GM19238 (cell line): ENCODE results near the gene LST1.

Source experiments
- DNase-seq: peaks from one replicate; pipeline ENCODE4 v3.0.0; 2011; ENCODE audit warnings: low spot score; ENCODE audit not compliant: insufficient read length

Gene LST1

DNA sequence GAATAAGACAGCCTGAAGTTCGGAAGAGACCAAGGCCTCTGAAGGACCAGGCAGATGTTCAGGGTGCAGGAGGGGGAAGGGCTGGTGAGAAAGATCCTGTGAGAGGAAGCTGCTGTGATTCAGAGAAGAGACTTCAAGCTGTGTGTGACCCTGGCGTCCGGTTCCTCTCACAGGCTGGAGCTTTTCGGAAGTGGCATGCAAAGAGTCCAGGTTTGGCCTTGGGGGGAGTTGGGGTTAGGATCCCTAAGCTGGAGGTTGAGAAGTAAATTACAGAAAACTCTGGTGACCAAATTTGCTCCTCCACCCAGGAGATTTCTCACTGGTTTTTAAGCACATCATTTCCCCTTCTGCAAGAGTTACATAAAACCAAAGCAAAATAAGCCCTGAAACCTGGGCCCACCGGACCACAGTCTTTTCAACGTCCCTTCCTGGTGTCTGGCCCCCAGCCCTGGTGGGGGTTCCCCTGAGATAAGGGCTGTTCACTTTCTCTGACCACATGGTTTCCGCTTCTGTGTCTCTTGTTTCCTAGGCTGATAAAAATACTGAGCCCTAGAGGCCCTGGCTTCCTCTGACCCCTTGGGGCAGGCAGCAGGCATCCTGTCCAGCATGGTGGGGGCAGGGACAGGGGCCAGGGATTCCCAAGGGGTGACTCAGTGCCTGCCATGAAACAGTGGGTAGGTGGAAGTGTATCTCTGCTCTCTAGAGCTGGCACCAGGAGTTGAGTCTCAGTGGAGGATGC is 25.9 kb upstream of the LST1 start:
- DNase-seq: peak; percentile 55

DNA sequence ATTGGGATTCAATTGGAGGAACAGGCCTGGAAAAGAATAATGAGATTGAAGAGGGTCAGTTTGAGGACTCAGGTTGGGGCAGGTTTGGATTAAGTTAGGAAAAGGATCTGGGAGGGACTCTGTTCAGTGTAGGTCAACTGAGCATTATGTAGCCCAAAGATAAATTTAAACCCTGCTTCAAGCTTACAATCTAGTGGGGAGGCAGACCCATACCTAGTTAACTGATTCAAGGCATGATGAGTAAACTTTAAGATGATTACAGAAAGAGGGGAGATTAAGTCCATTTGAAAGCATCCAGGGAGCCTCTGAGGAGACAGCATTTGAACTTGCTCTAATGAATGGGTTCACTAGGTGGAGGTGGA is 25.4 kb upstream of the LST1 start:
- no peak for DNase-seq

DNA sequence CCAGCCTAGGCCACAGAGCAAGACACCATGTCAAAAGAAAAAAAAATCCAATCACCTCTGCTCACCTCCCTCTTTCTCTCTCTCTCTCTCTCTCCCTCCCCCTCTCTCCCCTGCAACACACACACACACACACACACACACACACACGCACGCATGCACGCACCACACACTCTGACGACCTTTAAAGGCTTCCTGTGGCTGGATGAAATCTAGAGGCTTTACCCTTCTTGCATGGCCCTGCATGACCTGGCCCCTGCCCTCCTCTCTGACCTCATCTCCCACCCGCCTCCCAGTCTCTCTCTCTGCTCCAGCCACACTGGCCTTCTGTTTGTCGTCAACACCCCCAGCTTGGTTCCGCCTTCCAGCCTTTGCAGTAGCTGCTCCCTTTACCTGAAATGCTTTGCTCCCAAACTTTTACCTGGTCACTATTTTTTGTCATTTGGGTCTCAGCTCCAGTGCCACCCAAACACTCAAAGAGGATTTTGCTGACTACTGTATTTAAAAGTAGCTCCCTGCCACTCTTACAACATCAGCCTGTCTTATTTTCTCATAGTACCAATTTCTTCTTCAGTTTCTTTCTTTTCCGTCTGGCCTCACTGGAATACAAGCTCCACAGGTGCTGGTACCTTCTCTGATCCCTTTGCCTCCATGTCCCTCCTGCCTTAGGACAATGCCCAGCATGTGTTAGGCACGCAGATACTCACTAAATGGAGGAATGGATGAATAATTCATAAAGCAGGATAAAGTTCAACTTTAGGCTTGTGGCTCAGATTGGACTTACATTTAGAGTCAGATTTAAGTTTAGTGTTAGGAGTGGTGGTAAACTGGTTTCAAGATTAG is 18.3 kb upstream of the LST1 start:
- no peak for DNase-seq

DNA sequence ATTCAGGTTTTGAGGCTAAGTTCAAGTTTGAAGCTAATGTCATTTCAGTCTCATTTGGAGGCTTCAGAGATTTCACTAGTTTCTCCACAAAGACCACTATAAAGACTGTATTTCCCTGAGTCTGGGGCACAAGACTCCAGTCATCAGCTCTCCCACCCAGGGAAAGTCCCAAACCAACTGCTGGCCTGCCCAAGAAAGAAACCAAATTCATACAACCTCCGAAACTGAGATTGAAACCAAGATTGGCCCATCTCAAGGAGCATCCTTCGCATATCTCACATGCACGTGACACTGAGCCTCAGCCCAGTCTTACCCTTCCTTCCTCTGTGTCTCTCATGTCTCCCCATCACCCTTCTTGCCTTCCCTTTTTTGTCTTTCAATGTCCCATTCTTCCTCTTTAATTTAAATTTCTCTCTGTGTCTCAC is 17.5 kb upstream of the LST1 start:
- DNase-seq: peak; percentile 71

DNA sequence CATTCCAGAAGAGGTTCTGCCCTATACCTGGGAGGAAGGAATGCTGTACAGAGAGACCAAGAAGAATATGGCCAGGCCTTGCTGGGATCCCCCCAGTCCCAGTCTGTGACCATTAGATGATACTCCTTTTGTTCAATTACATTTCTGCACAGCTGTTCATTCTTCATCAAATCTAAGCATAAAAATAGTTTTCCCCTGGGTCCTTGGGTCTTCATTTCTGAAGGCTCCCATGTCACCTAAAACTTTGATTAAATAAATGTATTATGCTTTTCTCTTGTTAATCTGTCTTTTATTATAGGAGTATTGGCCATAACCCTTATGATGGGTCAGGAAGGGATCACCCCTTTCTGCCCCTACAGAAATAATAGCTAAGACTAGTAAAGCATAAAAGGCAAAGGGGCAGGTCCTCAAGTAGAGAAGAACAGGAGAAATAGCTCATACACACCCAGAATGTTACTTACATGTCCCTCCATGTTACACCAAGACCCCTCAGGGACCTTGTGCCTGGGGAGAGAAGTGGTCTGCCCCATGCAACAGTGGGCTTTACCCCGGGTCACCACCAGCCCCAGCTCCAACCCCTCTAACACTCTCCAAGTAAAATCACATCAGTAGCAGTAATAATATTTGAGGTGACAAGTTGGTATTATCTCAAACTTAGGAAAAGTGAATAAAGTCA is 16.1 kb upstream of the LST1 start:
- DNase-seq: no peak

DNA sequence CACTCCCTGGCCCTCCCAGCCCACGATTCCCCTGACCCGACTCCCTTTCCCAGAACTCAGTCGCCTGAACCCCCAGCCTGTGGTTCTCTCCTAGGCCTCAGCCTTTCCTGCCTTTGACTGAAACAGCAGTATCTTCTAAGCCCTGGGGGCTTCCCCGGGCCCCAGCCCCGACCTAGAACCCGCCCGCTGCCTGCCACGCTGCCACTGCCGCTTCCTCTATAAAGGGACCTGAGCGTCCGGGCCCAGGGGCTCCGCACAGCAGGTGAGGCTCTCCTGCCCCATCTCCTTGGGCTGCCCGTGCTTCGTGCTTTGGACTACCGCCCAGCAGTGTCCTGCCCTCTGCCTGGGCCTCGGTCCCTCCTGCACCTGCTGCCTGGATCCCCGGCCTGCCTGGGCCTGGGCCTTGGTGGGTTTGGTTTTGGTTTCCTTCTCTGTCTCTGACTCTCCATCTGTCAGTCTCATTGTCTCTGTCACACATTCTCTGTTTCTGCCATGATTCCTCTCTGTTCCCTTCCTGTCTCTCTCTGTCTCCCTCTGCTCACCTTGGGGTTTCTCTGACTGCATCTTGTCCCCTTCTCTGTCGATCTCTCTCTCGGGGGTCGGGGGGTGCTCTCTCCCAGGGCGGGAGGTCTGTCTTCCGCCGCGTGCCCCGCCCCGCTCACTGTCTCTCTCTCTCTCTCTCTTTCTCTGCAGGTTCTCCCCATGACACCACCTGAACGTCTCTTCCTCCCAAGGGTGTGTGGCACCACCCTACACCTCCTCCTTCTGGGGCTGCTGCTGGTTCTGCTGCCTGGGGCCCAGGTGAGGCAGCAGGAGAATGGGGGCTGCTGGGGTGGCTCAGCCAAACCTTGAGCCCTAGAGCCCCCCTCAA is 13.8 kb upstream of the LST1 start, which contains the start of gene LTA:
Gene LTA (plus strand): TSS at position 249 of the 871 bp plus-strand sequence. CDS start 454 bp downstream, at position 703.
- peak; percentile 62 for DNase-seq

DNA sequence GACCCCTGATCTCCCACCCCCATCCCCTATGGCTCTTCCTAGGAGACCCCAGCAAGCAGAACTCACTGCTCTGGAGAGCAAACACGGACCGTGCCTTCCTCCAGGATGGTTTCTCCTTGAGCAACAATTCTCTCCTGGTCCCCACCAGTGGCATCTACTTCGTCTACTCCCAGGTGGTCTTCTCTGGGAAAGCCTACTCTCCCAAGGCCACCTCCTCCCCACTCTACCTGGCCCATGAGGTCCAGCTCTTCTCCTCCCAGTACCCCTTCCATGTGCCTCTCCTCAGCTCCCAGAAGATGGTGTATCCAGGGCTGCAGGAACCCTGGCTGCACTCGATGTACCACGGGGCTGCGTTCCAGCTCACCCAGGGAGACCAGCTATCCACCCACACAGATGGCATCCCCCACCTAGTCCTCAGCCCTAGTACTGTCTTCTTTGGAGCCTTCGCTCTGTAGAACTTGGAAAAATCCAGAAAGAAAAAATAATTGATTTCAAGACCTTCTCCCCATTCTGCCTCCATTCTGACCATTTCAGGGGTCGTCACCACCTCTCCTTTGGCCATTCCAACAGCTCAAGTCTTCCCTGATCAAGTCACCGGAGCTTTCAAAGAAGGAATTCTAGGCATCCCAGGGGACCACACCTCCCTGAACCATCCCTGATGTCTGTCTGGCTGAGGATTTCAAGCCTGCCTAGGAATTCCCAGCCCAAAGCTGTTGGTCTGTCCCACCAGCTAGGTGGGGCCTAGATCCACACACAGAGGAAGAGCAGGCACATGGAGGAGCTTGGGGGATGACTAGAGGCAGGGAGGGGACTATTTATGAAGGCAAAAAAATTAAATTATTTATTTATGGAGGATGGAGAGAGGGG is 12.6 kb upstream of the LST1 start:
- no peak for DNase-seq

DNA sequence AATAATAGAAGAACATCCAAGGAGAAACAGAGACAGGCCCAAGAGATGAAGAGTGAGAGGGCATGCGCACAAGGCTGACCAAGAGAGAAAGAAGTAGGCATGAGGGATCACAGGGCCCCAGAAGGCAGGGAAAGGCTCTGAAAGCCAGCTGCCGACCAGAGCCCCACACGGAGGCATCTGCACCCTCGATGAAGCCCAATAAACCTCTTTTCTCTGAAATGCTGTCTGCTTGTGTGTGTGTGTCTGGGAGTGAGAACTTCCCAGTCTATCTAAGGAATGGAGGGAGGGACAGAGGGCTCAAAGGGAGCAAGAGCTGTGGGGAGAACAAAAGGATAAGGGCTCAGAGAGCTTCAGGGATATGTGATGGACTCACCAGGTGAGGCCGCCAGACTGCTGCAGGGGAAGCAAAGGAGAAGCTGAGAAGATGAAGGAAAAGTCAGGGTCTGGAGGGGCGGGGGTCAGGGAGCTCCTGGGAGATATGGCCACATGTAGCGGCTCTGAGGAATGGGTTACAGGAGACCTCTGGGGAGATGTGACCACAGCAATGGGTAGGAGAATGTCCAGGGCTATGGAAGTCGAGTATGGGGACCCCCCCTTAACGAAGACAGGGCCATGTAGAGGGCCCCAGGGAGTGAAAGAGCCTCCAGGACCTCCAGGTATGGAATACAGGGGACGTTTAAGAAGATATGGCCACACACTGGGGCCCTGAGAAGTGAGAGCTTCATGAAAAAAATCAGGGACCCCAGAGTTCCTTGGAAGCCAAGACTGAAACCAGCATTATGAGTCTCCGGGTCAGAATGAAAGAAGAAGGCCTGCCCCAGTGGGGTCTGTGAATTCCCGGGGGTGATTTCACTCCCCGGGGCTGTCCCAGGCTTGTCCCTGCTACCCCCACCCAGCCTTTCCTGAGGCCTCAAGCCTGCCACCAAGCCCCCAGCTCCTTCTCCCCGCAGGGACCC is 11.7 kb upstream of the LST1 start:
- no peak for DNase-seq

DNA sequence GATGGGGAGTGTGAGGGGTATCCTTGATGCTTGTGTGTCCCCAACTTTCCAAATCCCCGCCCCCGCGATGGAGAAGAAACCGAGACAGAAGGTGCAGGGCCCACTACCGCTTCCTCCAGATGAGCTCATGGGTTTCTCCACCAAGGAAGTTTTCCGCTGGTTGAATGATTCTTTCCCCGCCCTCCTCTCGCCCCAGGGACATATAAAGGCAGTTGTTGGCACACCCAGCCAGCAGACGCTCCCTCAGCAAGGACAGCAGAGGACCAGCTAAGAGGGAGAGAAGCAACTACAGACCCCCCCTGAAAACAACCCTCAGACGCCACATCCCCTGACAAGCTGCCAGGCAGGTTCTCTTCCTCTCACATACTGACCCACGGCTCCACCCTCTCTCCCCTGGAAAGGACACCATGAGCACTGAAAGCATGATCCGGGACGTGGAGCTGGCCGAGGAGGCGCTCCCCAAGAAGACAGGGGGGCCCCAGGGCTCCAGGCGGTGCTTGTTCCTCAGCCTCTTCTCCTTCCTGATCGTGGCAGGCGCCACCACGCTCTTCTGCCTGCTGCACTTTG is 10.7 kb upstream of the LST1 start, which contains the start of gene TNF:
Gene TNF (plus strand): TSS at position 231 of the 567 bp plus-strand sequence. CDS start 177 bp downstream, at position 408.
- DNase-seq: peak; percentile 65

DNA sequence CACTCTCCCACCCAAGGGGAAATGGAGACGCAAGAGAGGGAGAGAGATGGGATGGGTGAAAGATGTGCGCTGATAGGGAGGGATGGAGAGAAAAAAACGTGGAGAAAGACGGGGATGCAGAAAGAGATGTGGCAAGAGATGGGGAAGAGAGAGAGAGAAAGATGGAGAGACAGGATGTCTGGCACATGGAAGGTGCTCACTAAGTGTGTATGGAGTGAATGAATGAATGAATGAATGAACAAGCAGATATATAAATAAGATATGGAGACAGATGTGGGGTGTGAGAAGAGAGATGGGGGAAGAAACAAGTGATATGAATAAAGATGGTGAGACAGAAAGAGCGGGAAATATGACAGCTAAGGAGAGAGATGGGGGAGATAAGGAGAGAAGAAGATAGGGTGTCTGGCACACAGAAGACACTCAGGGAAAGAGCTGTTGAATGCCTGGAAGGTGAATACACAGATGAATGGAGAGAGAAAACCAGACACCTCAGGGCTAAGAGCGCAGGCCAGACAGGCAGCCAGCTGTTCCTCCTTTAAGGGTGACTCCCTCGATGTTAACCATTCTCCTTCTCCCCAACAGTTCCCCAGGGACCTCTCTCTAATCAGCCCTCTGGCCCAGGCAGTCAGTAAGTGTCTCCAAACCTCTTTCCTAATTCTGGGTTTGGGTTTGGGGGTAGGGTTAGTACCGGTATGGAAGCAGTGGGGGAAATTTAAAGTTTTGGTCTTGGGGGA is 10.0 kb upstream of the LST1 start:
- DNase-seq: no peak

DNA sequence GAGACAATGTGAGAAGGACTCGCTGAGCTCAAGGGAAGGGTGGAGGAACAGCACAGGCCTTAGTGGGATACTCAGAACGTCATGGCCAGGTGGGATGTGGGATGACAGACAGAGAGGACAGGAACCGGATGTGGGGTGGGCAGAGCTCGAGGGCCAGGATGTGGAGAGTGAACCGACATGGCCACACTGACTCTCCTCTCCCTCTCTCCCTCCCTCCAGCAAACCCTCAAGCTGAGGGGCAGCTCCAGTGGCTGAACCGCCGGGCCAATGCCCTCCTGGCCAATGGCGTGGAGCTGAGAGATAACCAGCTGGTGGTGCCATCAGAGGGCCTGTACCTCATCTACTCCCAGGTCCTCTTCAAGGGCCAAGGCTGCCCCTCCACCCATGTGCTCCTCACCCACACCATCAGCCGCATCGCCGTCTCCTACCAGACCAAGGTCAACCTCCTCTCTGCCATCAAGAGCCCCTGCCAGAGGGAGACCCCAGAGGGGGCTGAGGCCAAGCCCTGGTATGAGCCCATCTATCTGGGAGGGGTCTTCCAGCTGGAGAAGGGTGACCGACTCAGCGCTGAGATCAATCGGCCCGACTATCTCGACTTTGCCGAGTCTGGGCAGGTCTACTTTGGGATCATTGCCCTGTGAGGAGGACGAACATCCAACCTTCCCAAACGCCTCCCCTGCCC is 9.0 kb upstream of the LST1 start:
- DNase-seq: no peak

DNA sequence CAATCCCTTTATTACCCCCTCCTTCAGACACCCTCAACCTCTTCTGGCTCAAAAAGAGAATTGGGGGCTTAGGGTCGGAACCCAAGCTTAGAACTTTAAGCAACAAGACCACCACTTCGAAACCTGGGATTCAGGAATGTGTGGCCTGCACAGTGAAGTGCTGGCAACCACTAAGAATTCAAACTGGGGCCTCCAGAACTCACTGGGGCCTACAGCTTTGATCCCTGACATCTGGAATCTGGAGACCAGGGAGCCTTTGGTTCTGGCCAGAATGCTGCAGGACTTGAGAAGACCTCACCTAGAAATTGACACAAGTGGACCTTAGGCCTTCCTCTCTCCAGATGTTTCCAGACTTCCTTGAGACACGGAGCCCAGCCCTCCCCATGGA is 8.5 kb upstream of the LST1 start:
- no peak for DNase-seq

DNA sequence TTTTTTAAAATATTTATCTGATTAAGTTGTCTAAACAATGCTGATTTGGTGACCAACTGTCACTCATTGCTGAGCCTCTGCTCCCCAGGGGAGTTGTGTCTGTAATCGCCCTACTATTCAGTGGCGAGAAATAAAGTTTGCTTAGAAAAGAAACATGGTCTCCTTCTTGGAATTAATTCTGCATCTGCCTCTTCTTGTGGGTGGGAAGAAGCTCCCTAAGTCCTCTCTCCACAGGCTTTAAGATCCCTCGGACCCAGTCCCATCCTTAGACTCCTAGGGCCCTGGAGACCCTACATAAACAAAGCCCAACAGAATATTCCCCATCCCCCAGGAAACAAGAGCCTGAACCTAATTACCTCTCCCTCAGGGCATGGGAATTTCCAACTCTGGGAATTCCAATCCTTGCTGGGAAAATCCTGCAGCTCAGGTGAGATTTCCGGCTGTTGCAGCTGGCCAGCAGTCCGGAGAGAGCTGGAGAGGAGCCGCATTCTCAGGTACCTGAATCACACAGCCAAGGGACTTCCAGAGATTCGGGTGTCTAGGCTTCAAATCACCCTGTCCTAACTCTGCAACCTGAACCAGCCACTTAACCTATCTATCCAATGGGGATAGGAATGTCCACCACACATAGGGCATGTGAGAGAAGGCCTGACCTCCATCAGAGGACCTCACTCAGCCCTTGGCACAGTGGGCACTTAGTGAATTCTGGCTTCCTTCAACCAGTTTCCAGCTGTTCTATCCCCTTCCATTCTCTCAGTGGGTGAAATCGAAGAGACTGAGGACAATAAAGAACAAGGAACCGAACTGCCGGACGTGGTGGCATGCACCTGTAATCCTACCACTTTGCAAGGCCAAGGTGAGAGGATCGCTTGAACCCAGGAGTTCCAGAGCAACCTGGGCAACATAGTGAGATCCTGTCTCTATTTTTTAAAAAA is 7.6 kb upstream of the LST1 start:
- DNase-seq: no peak

DNA sequence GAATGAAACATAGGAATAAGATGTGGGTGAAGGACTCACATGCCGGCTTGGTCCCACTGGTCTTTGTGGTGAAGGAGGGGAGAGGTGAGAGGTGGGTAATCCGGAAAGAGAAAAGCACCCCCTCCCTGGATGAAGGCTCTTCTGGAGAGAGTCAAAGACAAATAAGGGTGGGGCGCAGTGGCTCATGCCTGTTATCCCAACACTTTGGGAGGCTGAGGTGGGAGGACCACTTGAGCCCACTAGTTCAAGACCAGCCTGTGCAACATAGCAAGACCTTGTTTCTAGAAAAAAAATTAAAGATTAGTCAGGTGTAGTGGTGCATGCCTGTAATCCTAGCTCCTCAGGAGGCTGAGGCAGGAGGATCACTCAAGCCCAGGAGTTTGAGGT is 7.0 kb upstream of the LST1 start:
- no peak for DNase-seq

DNA sequence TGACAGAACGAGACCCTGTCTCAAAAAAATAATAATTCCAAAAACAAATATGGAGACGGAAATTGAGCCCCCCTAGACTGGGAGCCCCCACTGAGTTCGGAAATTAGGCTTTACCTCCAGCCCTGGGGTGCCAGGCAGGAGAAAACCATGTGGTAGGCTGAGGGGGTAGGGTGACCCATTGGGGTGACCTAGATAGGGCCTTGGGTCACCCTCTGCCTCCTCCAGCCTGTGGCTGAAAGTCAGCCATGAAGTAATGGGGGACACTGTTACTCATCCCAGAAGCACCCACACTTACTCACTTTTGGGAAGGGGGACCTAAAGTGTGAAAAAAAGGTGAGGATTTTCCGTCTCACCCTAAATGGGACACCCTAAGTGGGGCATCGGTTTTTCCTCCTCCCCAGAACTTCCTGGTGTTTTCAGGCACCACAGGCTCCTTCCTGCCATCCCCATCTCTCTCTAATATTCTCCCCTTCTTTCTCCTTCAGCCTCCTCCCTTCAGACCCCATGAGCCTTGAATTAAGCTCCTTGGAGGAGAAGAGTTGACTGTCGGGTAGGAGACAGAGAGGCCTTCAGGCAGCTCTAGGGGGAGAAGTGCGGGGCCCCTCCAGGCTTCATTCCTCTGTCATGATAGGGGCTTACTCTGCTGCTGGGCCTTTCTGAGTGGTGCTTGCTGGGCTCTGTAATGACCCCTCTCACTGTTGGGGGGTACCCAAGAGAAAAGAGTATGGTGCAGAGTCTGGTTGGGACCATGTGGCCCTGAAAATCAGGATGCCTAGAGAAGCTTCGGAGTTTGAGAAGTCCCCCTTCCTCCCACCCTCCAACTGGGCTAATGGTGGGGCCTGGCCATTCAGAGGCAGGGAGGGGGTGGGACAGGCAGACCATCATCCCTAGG is 6.3 kb upstream of the LST1 start:
- no peak for DNase-seq
